ENCODE results near the gene EFCAB9. TPM values are rescaled to one million over a fixed set of nuclear protein-coding genes. Genes with fewer than 3 reads are reported as not detected.

Gene EFCAB9
- total and polyA plus RNA-seq, 2 of the 8 experiments (the other 6 are each of a cell fraction or from before 2014, with no cell fraction given) = not detected

DNA sequence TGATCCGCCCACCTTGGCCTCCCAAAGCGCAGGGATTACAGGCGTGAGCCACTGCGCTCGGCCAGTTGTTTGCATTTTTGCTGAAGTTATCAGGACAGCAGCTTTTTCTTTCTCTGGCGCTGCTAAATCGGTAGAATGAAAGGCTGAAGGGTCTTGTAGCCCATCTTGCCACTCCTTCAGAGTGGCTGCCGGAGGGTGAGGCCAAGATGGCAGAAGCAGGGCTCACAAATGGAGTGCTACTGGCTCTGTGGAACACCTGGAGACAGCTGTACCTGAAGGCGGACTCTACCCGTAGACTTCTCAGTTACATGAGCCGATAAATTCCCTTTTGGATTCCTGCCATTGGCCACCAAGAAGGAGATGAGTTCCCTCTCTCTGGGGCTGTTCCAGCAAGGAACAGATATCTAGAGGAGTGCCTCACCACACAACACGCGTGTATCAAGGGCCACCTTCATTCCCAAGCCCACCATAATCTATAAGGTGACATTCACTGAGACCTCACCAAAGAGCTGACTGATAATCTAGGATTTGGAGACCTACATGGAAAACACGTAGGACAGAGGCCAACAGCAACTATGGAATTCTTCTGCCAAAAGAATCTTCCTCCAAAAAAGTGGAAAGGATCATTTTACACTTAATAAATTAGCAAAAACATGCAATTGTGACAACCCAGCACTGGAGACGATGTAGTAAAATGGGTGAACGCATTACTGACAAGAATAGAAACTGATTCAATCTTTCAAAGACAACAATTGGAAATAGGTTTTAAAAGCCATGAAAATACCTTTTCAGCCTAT lies 27.7 kb upstream of the EFCAB9 start (continued):
- TF ChIP-seq RFX5 (IDR thresholded peaks at IDR 0.05; ENCODE audit: borderline replicate concordance, low read depth, low read length) (no peak), CBX5 (IDR thresholded peaks at IDR 0.05; ENCODE audit: low read depth, low read length) (no peak), KDM4A (IDR thresholded peaks at IDR 0.05; ENCODE audit: low read depth, low read length, severe bottlenecking) (no peak), MAFK (IDR thresholded peaks at IDR 0.05; ENCODE audit: low read depth, low read length) (no peak)

Measured in H1 (cell line).